ENCODE results near the gene TIMM10. TPM values are rescaled to one million over a fixed set of nuclear protein-coding genes. Genes with fewer than 3 reads are reported as not detected.
A peak's percentile ranks its signal among the peaks of the same experiment; 100 is the strongest.

Gene TIMM10
- total RNA-seq, 1 experiment from 2014 or later = 118 TPM

DNA sequence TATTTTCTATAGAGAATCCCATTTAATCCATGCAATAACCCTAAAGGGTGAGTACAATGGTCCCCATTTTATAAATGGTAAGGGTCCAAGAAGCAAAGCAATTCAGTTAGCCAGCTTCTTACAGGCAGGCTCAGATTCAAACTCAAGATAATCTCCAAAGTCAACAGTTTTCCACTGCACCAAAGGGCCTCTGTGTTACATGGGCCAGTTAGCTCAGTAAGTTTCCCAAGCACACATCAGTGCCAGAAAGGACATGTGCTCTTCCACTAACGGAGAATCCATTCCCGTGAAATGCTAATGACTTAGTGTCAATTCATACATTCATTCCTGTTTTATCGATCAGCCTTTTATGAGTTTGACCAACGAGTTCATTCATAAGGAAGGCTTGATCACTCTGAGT is 26.0 kb downstream of the TIMM10 start:
- DNase-seq (ENCODE audit: low spot score) = no peak

DNA sequence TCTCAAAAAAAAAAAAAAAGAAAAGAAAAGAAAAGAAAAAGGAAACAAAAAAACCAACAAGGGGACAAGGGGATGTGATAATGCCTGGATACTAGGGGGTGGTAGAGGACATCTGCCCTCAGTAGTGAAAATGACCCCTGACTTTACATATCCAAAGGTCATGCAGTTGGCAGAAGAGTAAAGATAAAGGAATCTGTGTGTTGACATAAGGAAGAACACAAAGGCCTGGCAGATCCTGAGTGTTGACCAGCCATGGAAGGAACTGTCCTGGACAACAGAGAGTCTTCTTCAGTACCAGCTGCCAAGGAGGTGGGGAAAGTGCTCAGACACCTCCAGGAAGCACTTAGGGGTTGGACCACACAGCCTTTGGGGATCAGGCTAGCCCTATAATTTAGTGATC is 27.7 kb downstream of the TIMM10 start:
- no peak for DNase-seq (ENCODE audit: low spot score)

DNA sequence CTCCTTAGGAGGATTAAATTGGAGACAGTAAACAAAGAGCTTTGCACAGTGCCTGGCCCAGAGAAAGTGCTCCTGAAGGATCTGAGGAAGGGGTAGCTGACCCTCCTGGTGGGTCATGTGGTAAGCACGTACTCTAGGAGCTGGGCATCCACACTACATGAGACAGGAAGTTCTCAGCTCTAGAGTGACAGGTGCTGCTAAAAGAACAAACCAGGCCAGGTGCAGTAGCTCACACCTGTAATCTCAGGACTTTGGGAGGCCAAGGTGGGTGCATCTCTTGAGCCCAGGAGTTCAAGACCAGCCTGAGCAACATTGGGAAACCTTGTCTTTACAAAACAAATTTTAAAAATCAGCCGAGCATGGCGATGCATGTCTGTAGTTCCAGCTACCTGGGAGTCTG is 28.2 kb downstream of the TIMM10 start:
- DNase-seq (ENCODE audit: low spot score) = no peak

DNA sequence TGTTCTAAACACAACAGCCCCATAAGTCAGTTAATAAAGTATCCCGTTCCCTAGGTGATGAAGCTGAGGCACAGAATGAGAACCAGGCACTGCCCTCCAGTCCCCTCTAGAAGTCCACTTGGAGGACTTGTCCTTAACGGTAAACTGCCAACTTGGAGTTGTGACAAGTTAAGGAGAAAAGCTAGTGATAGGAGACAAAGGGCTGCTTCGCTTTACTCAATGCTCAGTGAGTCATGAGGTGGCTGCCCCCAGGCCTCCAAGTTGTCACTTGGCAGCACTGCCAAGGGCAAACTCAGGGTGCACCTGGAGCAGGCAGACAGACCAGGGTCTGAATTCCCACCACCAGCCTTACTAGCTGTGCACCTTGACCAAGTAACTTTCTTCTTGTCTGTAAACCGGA is 28.6 kb downstream of the TIMM10 start:
- no peak for DNase-seq (ENCODE audit: low spot score)

DNA sequence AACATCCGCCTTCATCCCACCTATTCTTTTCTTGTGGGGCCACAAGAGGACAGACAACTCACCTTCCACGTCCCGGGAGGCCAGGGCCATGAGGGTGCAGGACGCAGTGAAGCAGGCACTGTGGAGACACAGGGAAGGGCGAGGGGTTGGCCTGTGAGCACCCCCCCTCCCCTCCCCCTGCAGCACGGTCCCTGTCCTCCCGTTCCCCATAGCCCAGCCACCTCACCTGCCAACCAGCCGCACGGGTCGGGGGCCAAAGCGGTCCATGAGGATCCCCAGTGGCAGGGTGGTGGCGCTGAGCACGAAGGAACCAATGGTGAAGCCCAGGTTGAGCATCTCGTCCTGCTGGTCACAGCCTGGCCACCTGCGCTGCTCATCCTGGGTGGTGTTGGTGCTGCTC is 29.6 kb downstream of the TIMM10 start:
- no peak for DNase-seq (ENCODE audit: low spot score)

DNA sequence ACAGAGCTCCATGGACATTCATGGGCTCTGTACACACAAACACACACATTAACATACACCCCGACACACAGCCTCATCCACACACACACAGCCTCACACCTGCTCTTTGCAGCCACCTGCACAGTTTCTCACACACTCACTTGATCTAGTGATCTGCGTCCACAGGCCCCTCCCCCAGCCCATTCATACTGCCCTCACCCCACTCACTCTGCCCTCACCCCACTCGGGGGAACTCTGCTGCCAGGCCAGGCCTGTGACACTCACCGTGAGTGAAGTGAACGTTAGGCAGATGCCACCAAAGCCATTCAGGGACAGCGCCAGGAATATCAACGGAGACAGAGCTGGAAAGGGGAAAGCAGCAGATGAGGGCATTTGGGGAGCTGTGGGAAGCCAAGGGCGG is 30.0 kb downstream of the TIMM10 start:
- no peak for DNase-seq (ENCODE audit: low spot score)

DNA sequence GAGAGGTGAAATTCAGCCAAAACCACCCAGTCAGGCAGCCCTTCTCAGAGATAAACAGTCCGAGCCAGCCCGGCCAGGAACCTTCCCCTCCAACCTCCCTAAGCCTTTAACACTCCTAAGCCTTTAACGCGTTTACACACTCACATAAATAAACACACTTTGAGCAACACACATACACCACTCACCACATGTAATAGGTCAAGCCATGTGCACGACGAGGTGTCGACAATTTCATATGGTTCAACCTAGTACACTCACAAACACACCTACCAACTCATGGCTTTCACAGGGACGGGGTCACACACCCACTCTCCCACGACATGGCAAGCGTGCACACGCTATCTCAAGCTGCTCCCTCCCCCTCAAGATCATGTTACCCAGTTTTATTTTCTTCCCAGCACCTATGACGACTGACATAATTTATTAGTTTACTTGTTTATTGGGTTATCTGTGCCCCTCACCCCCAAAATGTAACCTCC is 30.5 kb downstream of the TIMM10 start:
- DNase-seq (ENCODE audit: low spot score) = no peak

DNA sequence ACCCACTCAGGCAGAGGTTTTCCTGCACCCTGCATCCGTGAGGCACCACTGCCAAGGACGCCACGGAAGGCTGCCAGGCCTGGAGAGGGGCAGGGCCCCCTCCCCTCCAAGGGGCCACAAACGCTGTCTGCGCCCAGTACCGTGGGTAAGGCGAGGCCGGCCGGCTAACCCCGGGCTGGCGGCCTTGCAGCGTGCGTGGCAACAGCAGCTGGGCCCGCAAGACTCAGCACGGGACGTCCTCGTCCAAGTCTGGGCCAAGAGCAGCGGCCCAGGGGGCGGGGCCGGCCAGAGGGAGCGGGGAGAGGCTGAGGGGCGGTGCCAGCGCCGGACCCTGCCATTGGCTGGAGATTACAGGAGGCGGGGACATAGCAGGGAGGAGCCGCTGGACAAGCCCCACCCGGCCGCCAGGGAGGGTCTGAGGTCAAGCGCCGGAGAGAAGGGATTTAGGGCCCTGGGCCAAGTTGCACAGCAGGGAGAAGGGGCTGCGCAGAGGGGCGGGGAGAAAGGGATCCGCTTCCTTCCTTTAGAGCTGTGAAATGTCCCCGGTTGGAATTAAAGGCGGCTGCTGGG is 31.1 kb downstream of the TIMM10 start:
- peak; percentile 79 for DNase-seq (ENCODE audit: low spot score)

DNA sequence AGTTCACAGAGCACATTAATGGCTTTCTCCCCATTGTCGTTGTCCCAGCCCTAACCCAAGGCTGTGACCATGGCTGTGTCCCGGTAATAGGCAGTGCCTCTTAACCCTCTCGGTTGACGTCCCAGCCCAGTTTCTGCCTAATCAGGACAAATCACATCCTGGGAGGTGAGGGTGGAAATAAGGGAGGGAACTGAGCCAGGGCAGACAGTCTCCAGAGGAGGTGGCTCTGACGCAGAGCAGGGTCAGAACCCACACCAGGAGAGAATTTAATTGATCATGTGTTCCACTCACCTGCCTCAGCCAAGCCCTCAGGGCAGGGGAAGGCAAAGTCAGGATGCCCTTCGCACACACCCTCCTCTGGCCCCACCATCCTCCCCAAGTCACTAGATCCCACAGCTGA is 32.0 kb downstream of the TIMM10 start:
- no peak for DNase-seq (ENCODE audit: low spot score)

DNA sequence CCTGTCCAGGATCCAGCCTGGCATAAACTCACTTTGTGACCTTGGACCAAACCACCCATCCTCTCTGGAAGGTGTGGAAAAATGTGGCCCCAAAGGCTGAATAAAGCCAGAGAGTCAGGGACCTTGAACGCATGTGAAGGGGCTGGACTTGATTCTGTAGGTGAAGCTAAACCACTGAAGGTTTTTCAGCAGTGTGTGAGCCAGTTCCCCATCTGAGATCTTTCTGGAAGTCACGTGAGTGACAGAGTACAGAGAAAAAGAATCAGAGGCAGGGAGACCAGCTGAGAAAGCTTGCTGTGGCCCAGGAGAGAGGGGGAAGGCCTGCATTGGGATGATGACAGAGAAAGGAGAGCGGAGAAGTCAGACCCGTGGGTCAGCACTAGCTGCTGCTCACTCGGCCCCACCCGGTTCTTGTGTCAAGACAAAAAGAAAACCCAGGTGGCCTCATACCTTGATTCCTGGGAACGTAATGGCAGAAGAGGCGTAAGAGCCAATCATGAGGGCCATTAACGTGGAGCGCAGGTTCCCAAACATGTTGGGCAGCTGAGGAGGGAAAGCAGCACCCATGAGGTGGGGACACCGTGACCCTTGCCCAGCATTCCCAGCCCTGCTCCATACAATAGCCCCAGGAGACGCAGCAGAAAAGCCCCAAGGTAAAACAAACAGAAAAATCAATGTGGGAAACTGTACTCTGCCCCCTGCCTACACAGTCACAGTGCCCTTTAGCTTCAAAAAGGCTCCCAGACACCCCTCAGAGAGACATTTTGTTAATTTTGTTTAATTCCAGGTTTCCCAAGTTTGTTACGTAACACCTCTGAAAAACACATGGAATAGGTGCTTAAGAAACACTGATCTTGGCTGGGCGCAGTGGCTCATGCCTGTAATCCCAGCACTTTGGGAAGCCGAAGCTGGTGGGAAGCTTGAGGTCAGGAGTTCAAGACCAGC is 33.0 kb downstream of the TIMM10 start:
- DNase-seq (ENCODE audit: low spot score) = no peak

DNA sequence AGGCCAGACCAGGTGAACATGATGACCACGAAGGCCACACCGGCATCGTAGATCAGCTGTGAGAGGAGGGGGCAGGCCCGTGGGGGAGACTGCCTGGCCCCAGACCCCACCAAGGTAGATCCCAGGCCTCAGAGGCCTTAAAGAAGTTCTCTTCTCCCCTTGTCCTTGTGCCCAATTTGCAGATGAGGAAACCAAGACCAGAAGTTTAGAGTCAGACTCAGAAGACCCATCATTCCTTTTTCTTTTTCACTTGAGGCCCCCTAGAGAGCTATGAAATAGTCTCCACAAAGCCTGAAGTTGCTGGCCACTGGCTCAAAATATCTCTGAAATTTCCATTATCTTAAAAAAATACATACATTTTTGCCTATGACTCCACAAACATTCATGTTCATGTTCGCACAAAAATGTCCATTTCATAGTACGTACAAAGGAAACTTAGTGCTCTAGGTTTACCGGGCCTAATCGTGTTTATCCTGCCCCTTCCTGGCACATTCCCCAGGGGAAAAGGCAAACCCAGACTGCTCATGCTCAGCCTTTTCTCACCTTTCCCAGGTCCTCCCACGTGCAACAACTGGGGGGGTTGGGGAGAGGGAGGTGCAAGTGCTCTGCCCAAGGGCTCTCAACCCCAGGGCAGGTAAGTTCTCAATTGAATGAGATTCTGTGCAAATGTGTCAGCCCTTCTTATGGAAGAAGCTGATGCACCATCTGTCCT is 34.3 kb downstream of the TIMM10 start:
- no peak for DNase-seq (ENCODE audit: low spot score)

DNA sequence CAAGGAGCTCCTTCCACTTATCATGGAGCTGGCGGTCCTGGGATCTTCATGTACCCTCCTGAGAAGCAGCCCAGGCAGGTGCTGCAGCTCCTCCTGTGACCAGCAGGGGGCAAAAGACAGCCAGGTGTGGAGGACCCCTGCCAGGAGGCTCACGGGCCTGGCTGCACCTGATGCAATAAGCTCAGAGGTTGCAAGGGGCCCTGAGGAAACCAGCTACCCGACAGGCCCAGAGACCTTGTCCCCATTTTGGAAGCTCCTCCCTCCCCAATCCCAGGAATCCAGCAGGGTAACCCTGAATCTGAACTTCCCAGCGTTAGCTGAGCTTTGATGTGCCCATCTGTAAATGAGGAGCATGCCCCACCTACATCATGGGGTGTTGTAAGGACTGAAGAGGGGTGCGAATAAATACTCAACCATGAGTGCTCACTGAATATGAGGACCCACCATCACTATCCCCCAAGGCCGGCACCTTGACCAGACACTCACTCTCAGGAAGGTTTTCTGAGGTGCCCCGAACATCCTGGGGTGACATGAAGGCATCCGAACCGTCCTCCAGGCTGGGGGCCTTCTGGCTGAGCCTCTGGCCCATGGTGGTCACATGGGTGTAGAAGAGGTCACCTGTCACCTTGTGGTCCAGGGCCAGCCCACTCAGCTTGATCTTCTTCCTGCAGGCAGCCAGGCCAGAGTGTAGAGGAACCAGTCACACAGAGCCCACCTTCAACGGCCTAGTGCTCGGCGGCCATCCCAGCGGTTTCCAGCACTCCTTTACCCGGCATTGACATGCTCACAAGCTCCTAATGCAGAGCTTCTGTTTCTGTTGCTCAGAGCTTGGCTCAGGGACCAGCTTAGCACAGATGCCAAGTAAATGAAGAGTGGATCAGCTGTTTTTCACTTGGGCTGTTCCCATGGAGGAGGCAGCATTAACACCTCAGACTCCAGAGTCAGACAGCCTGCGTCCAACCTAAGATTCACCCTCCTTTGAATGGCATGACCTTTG is 36.7 kb downstream of the TIMM10 start:
- peak; percentile 42 for DNase-seq (ENCODE audit: low spot score)

DNA sequence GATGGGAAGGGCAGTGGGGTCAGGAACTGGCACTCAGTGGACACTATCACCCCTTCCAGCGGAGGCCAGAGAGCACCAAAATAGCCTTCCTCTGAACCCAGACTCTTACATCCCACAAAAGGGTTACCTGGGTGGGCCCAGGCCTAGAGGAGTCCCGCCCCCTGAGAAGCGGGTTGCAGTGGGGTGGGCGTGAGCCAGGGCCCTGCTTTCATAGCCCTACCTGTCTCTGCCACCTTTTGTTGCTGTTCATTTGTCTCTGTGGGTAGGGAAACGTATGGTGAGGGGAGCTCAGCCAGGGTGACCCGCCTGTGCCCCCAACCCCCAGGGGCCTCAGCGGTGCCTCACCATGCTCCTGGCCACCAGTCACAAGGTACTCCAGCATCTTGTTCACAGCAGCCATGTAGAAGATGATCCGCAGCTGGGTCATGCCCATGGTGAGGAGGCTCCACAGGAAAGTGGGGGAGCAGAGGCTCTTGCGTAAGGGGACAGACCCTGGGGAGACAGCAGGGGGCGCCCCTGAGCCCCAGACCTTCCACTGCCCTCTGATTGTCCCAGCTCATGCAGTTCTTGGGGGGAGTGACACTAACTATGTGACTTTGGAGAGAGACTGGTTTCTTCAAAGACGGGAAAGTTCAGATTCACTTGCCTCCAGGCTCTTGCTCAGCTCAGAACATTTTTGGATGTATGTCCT is 39.0 kb downstream of the TIMM10 start:
- no peak for DNase-seq (ENCODE audit: low spot score)

DNA sequence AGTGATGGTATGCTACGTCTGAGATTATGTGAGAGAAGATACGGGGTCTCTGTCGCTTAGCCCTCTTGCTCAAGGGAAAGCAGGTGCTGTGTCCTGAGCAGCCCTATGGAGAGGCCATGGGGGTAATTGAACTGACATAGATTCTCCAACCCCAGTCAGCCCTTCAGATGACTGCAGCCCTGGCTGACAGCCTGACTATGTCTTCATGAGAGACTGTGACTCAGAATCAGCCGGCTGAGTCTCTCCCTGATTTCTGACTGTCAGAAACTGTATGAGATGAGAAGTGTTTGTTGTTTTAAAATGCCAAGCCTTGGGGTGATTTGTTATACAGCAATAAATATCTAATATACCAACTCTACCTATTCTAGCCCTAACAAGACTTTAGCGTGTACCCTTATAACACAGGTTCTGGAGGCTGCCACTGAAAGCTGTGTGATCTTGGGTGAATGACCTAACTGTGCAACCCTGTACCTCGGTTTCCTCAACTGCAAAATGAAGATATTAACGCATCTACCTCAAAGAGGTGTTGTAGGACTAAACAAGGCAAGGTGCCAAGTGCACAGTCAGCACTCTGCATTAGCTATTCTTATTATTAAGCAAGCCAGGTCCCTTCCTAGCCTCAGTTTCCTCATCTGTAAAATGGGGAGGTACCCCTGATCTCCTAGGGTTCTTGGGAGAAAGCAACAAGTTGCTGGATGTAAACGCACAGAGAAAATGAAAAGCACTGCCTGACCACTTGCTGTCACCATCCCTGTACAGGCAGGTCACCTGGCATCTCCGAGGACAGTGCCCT is 39.9 kb downstream of the TIMM10 start:
- no peak for DNase-seq (ENCODE audit: low spot score)

DNA sequence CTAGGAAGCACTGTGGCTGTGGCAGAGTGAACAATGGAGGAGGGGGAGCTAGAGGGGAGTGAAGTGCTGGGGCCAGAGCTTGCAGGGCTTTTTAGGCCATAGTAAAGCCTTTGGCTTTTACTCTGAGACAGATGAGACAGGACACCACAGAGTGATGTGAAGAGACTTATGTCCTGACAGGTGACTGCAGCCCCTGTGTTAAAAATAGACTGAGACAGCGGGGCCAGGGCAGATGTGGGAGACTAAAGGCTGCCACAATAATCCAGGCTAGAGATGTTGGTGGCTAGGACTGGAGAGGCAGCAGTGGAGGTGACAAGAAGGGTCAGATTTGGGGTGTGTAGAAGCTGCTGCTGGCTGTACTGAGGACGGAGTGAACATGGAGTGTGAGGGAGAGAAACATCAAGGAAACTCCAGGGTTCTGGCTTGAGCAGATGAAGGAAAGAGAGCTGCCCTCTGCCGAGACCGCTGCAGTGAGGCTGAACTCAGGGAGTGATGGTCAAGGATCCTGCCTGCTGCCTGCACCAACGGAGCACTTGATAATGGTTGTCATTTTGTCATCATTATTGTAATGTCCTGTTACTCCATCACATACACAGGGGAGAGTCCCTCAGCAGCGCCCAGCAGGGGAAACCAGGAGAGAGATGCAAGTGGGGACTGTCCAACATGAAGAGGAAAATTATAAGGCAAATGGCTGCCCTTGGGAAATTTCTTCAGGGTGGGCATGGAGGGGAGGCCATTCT is 42.5 kb downstream of the TIMM10 start:
- no peak for DNase-seq (ENCODE audit: low spot score)

DNA sequence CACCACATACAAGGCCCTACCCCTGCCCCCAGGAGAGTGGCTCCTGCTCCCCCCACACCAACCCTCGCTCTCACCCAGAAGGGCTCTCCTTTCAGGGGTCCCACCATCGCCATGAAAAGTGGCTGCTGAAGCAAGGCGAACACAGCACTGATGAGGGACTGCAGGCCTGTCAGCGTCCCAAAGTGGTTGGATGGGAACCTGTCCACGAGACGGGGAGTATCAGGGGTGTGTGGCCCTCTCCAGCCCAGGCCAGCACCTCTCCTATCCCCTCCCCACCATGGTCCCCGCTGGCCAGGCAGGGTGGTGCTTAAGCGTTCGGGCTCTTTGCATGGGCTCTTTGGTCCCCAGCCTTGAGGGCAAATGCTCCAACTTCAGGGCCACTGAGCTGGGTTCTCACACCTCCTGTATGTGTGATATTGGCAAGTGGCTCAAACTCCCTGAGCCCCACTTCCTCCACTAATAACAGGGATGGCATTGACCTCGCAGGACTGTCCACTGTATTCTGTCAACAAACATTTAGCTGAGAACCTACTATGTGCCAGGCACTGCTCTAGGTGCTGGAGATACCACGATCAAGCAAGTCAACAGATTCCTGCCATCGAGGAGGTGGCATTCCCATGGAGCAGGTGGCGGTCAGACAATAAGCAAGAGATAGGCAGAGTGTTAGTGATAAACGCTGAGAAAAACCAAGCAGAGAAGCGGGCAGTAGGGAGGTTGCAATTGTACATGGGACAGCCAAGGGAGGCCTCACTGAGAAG is 43.4 kb downstream of the TIMM10 start:
- no peak for DNase-seq (ENCODE audit: low spot score)

DNA sequence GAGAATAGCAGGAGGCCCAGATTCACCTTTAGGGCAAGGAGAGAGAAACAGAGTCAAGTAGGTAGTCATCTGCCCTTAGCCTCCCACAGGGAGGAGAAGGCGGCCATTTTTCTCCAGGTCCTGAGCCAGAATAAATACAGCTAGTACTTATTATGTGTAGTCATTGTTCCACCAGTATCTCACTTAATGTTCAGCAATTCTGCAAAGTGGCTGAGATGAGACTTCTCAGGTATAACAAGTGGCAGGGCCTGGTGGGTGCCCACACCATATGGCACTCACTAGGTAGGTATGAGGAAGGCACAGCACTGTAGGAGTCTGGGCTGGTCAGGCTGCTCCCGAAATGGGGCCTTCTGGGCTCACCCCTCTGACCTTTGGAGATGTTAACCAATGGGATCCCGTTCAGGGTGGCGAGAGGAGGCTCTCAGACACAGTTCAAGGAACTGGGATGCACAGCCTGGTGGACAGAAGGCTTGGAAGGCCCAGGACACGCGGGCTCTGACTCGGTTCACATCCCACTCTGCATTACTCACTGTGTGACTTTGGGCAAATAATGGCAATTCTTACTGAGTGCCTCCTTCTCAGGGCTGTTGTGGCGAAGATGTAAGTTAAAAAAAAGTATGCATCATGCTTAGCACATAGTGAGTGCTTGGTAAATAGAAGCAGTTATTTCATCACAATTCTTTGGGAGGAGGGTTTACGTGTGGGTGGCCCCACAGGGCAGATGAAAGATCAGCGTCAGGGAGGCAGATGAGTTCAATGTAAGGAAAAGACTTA is 45.1 kb downstream of the TIMM10 start:
- no peak for DNase-seq (ENCODE audit: low spot score)
